Glutamatergic neuron (in vitro differentiated cells): Measurements from ENCODE around the gene USH2A. TPM values are rescaled to one million over a fixed set of nuclear protein-coding genes. Genes with fewer than 3 reads are reported as not detected.

Experiments used
- DNase-seq: peaks from one replicate; pipeline ENCODE4 v3.0.0; 2022
- H3K27ac Mint-ChIP-seq: one replicate; pipeline ENCODE4 v1.8.0; 2020; ENCODE audit warnings: mild to moderate bottlenecking, mixed read lengths, inconsistent platforms; ENCODE audit not compliant: unreplicated experiment
- H3K27me3 Mint-ChIP-seq: one replicate; pipeline ENCODE4 v1.8.0; 2020; ENCODE audit warnings: mild to moderate bottlenecking, moderate library complexity, mixed read lengths, inconsistent platforms; ENCODE audit not compliant: unreplicated experiment
- H3K36me3 Mint-ChIP-seq: one replicate; pipeline ENCODE4 v1.8.0; 2020; ENCODE audit warnings: mild to moderate bottlenecking, mixed read lengths, inconsistent platforms; ENCODE audit not compliant: unreplicated experiment
- H3K4me1 Mint-ChIP-seq: one replicate; pipeline ENCODE4 v1.8.0; 2020; ENCODE audit warnings: mild to moderate bottlenecking, low read depth, mixed read lengths, inconsistent platforms; ENCODE audit not compliant: unreplicated experiment
- H3K4me3 Mint-ChIP-seq: one replicate; pipeline ENCODE4 v1.8.0; 2020; ENCODE audit warnings: mild to moderate bottlenecking, mixed read lengths, inconsistent platforms; ENCODE audit not compliant: unreplicated experiment
- H3K9me3 Mint-ChIP-seq: one replicate; pipeline ENCODE4 v1.8.0; 2020; ENCODE audit warnings: mild to moderate bottlenecking, moderate library complexity, mixed read lengths, inconsistent platforms; ENCODE audit not compliant: unreplicated experiment
- total RNA-seq: library from RNA; stranded (reverse); fragmentation: NEBNext Ultra II Directional; extraction: Animal tissue kit (Norgen Biotek cat#: 25700); gene quantifications from one replicate; pipeline ENCODE4 v1.2.1, GENCODE V29; 2021; ENCODE audit not compliant: unreplicated experiment
- TF ChIP-seq, protein P1 (sequence below): fragments of 200-600 bp; sonication (generic); IDR thresholded peaks from one replicate; pipeline ENCODE4 v1.5.0; 2021; ENCODE audit not compliant: partially characterized antibody, unreplicated experiment

The USH2A gene
- total RNA-seq, 1 donor from 2014 or later, result not detected

DNA sequence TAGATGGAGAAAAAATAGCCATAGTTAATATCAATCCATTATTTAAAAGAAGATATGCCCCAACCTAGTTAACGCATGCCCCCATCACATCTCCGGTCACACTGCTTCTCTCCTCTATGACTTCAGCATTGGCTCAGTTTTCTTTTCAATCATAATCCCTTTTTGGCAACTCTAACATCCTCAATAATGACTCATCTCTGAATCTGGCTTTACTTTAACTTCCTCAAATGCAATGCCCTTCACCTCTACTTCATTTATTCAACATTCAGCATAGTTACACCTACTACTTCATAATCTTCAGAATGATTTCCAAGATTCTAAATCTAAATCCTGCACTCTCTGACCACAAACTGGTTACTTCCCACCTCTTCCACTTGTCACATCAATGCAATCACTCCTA, 417.3 kb downstream of the USH2A start:
- Mint-ChIP-seq H3K4me3 (no peak overlapping the region), H3K9me3 (peaks cover 2% of the 10 kb centered on the region), H3K4me1 (no peaks in the 10 kb centered on the region), H3K36me3 (peaks cover 7% of the 10 kb centered on the region), H3K27me3 (no peaks in the 10 kb centered on the region), H3K27ac (no peak overlapping the region)
- TF ChIP-seq, protein P1, sequence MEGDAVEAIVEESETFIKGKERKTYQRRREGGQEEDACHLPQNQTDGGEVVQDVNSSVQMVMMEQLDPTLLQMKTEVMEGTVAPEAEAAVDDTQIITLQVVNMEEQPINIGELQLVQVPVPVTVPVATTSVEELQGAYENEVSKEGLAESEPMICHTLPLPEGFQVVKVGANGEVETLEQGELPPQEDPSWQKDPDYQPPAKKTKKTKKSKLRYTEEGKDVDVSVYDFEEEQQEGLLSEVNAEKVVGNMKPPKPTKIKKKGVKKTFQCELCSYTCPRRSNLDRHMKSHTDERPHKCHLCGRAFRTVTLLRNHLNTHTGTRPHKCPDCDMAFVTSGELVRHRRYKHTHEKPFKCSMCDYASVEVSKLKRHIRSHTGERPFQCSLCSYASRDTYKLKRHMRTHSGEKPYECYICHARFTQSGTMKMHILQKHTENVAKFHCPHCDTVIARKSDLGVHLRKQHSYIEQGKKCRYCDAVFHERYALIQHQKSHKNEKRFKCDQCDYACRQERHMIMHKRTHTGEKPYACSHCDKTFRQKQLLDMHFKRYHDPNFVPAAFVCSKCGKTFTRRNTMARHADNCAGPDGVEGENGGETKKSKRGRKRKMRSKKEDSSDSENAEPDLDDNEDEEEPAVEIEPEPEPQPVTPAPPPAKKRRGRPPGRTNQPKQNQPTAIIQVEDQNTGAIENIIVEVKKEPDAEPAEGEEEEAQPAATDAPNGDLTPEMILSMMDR, result no peak
- DNase-seq, result no peak

DNA sequence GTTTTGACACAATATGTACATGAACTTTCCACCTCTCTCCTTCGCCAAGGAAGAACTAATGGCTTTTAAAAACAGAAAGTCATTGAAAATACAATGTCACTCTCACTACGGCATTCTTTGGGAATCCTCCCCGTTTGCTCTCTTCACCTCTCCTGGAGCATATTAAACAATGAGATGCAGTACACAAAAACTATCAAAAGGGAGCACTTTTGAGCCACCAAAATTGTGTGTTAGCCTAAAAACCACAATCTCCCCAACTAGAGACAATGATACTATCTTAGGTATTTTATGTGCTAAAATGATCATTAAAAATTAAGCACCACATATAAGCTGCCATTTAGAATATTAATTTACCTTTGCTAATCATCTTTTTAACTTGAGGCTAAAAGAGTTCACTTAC, 430.6 kb downstream of the USH2A start:
- Mint-ChIP-seq H3K27me3 (no peaks in the 10 kb centered on the region), H3K4me1 (no peaks in the 10 kb centered on the region), H3K4me3 (no peak overlapping the region), H3K27ac (no peak overlapping the region), H3K9me3 (no peaks in the 10 kb centered on the region), H3K36me3 (no peaks in the 10 kb centered on the region)
- DNase-seq, result no peak
- TF ChIP-seq, protein P1, result no peak

DNA sequence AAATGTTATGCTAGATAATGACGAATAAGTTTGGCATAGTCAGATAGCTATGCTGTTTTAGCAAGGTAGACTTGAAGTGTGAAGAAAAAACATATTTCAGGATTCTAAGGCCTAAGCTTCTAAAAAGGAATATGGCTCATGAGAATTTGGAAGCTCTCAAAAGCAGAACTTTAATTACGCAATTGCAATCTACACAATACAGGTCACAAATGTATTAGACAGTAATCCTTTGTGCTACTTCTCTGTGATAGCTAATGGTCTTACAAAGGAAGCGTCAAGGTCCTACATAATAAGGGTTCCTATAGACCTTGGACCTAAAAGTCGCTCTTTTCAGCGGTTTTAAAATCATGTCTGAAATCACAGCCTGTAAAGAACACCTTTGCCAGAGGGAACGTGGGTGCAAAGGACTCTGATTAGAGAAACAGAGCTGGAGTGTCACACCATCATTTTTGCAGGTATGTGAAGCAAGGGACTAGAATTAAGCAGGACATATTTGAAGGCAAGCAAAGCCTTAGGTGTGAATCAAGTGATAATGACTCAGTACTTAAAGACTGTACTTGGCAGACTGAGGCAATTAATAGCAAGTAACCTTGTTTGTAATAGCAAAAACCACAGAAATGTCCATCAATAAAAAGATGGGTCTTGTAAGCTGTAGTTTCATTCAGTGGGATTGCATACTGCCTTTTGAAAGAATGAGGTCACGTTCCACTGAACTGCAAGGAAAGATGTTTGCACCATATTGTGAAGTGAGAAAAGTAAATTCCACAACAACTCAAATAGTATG, 436.0 kb downstream of the USH2A start:
- no peaks in the 10 kb centered on the region for H3K9me3 Mint-ChIP-seq
- no peaks in the 10 kb centered on the region for H3K4me1 Mint-ChIP-seq
- no peak overlapping the region for H3K27ac Mint-ChIP-seq
- H3K36me3 Mint-ChIP-seq, result no peaks in the 10 kb centered on the region
- TF ChIP-seq, protein P1, result no peak
- no peaks in the 10 kb centered on the region for H3K27me3 Mint-ChIP-seq
- H3K4me3 Mint-ChIP-seq, result no peak overlapping the region
- no peak for DNase-seq

DNA sequence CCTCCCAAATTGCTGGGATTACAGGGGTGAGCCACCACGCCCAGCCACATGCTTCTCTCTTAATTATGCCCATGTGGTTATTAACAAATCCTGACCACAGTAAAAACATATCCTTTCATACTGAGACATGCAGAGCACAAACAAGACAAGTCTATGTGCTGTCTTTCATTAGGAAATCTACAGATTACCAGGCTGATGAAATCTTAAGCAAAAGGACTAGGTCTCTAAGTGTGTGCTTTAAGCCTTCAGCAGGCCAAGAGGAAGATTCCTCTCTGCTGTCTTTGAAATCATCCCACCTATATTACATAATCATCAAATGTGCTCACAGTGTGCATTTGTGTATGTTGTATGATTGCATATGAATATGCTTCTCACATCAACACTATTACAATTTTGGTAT, 436.8 kb downstream of the USH2A start:
- Mint-ChIP-seq H3K27ac (no peak overlapping the region), H3K36me3 (no peaks in the 10 kb centered on the region), H3K27me3 (no peaks in the 10 kb centered on the region), H3K4me3 (no peak overlapping the region), H3K4me1 (no peaks in the 10 kb centered on the region), H3K9me3 (no peaks in the 10 kb centered on the region)
- DNase-seq, result no peak
- TF ChIP-seq, protein P1, result no peak

DNA sequence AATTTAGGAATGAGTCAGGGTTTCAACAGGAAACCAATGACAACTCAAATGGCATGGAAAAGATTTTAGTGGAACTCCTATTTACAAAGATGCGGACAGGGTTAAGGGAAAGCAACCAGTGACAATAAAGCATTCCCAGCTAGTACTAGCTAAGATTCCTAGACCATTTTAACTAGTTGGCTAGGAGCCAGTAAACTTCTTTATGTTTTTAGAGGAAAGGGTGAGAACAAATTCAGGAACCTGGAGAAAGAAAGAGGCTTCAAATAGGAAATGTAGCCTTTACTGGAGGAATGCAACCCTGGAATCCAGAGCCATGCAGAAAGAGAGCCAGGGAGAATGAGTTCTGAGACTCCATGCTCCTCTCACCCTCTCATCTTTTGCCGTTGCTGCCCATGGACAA, 439.6 kb downstream of the USH2A start:
- no peak overlapping the region for H3K4me3 Mint-ChIP-seq
- no peak for DNase-seq
- H3K27ac Mint-ChIP-seq, result no peak overlapping the region
- H3K27me3 Mint-ChIP-seq, result no peaks in the 10 kb centered on the region
- TF ChIP-seq, protein P1, result no peak
- no peaks in the 10 kb centered on the region for H3K4me1 Mint-ChIP-seq
- H3K36me3 Mint-ChIP-seq, result no peaks in the 10 kb centered on the region
- no peaks in the 10 kb centered on the region for H3K9me3 Mint-ChIP-seq
